GM12891 (cell line): ENCODE data around the gene CRPPA.

Experiments
- POLR2A ChIP-seq: IDR thresholded peaks from 2 replicates; pipeline ENCODE4 v1.6.1; 2011; ENCODE audit warnings: low read depth, low read length, control low read depth
- POLR2AphosphoS5 ChIP-seq: IDR thresholded peaks from 2 replicates; pipeline ENCODE4 v1.6.1; 2011; ENCODE audit warnings: low read depth, low read length, control low read depth

GRCh38 chr7:16421333-16422102, at the start of gene CRPPA:
- TF ChIP-seq POLR2AphosphoS5, result no peak
- TF ChIP-seq POLR2A, result no peak
